Upper lobe of left lung (tissue), 6 donors: Measurements from ENCODE around the gene LAMC2. TPM values are rescaled to one million over a fixed set of nuclear protein-coding genes. Genes with fewer than 3 reads are reported as not detected.

Experiments
- ATAC-seq, 2 donors: fragments of 200-7000 bp; cut with Tn5 transposase; one replicate each; pipeline ENCODE4 v1.9.1; 2022; ENCODE audit warnings: mild to moderate bottlenecking in 2 of 2, moderate library complexity in 2 of 2; ENCODE audit not compliant: low FRiP score in 2 of 2
- DNase-seq, 2 donors: peaks; one replicate each; pipeline ENCODE4 v3.0.0-alpha.2; 2019 to 2020
- H3K27ac ChIP-seq, 4 donors: fragments of 200-600 bp; sonication (generic); one replicate each; pipeline ENCODE4 v1.5.1; 2016 to 2019
- H3K27me3 ChIP-seq, 4 donors: fragments of 200-600 bp; sonication (generic); one replicate each; pipeline ENCODE4 v1.5.1; 2017 to 2019
- H3K36me3 ChIP-seq, 4 donors: fragments of 200-600 bp; sonication (generic); one replicate each; pipeline ENCODE4 v1.5.1; 2016 to 2019
- H3K4me1 ChIP-seq, 4 donors: fragments of 200-600 bp; sonication (generic); one replicate each; pipeline ENCODE4 v1.5.1; 2018 to 2019
- H3K4me3 ChIP-seq, 4 donors: fragments of 200-600 bp; sonication (generic); one replicate each; pipeline ENCODE4 v1.5.1; 2017 to 2019; ENCODE audit warnings: mild to moderate bottlenecking in 2 of 4, moderate library complexity in 1 of 4
- H3K9me3 ChIP-seq, 4 donors: fragments of 200-600 bp; sonication (generic); one replicate each; pipeline ENCODE4 v1.5.1; 2018 to 2019
- EP300 ChIP-seq, 4 donors: sonication (generic); formaldehyde crosslinking; IDR thresholded peaks; one replicate each; pipeline ENCODE4 v1.5.1; 2017; ENCODE audit warnings: antibody characterized with exemption in 4 of 4, control low read depth in 2 of 4
- POLR2A ChIP-seq, 4 donors: fragments of 450-650 bp; IDR thresholded peaks; one replicate each; pipeline ENCODE4 v1.5.1; 2016 to 2017; ENCODE audit warnings: antibody characterized with exemption in 4 of 4, mild to moderate bottlenecking in 2 of 4
- POLR2AphosphoS5 ChIP-seq, 2 donors: sonication (generic); formaldehyde crosslinking; IDR thresholded peaks; one replicate each; pipeline ENCODE4 v1.5.1; 2017; ENCODE audit warnings: antibody characterized with exemption in 2 of 2
- WGBS, 2 donors: methylation state at CpG; one replicate each; pipeline ENCODE4 v1.1.5; 2017 to 2018; 5-methylcytosine and 5-hydroxymethylcytosine counted together
- total RNA-seq, 6 donors: library from RNA; depleted of rRNA in 4 of 6; stranded (reverse); fragments of >200 nt in 4 of 6; gene quantifications; one replicate each; pipeline versions ENCODE4 v1.1.0 to v1.2.1, GENCODE V29; 2016 to 2021
- TF ChIP-seq, protein P1 (sequence below), 6 experiments: fragments of 450-650 bp in 4 of 6; fragments of 200-600 bp in 2 of 6; sonication (generic) in 2 of 6; IDR thresholded peaks; one replicate each; pipeline ENCODE4 v1.5.1; 2016 to 2019; ENCODE audit warnings: antibody characterized with exemption in 6 of 6
- donor health status: DM: no; HTN: no; CAD: no; lungs with moderate emphysema.
- donor health status: DM: no; HTN: yes; CAD: no; lungs with severe emphysema.

Gene LAMC2
- total RNA-seq, 6 donors from 2014 or later, result 10.5 to 74.6 (median 46.1) TPM

DNA sequence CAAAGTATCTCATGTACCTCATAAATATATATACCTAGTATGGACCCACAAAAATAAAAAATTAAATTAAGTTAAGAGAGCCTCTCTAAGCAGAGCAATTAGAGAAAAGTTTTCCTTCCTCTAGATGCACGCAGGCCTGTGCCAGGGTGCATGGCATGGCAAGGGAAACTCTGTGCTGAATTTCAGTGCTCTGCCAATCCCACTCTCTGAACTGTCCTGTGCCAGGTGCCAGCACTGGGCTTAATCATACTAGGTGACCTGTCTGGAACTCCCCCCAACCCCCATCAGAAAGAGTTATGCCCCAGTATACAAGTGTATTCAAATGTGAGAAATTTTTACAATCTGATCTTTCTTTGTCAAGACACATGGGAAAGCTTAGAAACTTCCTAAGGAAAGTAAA lies 10.4 kb upstream of the LAMC2 start:
- H3K9me3 ChIP-seq, result no peaks in the 10 kb centered on the region
- H3K4me1 ChIP-seq, result peaks cover 0 to 8% (median 5%) of the 10 kb centered on the region in 4 donors
- TF ChIP-seq, protein P1, sequence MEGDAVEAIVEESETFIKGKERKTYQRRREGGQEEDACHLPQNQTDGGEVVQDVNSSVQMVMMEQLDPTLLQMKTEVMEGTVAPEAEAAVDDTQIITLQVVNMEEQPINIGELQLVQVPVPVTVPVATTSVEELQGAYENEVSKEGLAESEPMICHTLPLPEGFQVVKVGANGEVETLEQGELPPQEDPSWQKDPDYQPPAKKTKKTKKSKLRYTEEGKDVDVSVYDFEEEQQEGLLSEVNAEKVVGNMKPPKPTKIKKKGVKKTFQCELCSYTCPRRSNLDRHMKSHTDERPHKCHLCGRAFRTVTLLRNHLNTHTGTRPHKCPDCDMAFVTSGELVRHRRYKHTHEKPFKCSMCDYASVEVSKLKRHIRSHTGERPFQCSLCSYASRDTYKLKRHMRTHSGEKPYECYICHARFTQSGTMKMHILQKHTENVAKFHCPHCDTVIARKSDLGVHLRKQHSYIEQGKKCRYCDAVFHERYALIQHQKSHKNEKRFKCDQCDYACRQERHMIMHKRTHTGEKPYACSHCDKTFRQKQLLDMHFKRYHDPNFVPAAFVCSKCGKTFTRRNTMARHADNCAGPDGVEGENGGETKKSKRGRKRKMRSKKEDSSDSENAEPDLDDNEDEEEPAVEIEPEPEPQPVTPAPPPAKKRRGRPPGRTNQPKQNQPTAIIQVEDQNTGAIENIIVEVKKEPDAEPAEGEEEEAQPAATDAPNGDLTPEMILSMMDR (IDR thresholded peaks at IDR 0.05), result no peak
- TF ChIP-seq POLR2A (IDR thresholded peaks at IDR 0.05), result no peak
- no peak for TF ChIP-seq POLR2AphosphoS5 (IDR thresholded peaks at IDR 0.05)
- TF ChIP-seq EP300 (IDR thresholded peaks at IDR 0.05), result no peak
- H3K36me3 ChIP-seq, result no peaks in the 10 kb centered on the region
- 92 to 100% methylated on average over 1 of the region's 1 CpG for WGBS, 2 donors
- ATAC-seq, result no peak
- H3K4me3 ChIP-seq, result no peak overlapping the region
- no peak overlapping the region for H3K27ac ChIP-seq
- no peaks in the 10 kb centered on the region for H3K27me3 ChIP-seq
- DNase-seq, result no peak

DNA sequence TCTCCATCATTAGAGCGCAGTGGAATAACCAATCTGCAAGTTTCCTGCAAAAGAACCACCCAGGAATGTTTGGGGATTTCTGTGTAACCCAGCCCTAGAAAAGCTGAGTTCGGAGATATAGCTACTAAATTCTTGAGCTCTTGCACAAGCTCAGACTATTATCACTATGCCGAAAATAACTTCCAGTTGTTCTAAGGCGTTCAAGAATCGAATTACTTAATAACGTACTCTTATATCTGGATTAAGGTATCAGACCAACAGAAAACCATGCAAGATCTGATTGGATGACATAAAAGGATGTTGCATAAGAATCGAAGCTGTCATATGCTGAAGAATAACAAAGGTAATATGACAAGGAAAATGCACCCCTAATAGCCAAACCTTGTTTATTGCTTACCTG lies 7.5 kb upstream of the LAMC2 start:
- no peak overlapping the region for H3K27ac ChIP-seq
- ATAC-seq (peak in 1 of 2 donors; percentile 40), DNase-seq (no peak)
- no peak overlapping the region for H3K4me3 ChIP-seq
- no peaks in the 10 kb centered on the region for H3K36me3 ChIP-seq
- TF ChIP-seq EP300 (IDR thresholded peaks at IDR 0.05), result no peak
- TF ChIP-seq, protein P1 (IDR thresholded peaks at IDR 0.05), result no peak
- TF ChIP-seq POLR2A (IDR thresholded peaks at IDR 0.05), result no peak
- TF ChIP-seq POLR2AphosphoS5 (IDR thresholded peaks at IDR 0.05), result no peak
- peaks cover 5 to 15% (median 10%) of the 10 kb centered on the region in 4 donors for H3K4me1 ChIP-seq
- no peaks in the 10 kb centered on the region for H3K27me3 ChIP-seq
- no peaks in the 10 kb centered on the region for H3K9me3 ChIP-seq
- WGBS, 2 donors, result 59 to 70% methylated on average over 7 of the region's 7 CpGs

- WGBS, 2 donors, result 79% methylated on average over 2 of the region's 2 CpGs
- TF ChIP-seq POLR2AphosphoS5 (IDR thresholded peaks at IDR 0.05), result no peak
- TF ChIP-seq POLR2A (IDR thresholded peaks at IDR 0.05), result no peak
- TF ChIP-seq, protein P1 (IDR thresholded peaks at IDR 0.05), result no peak
- no peak for TF ChIP-seq EP300 (IDR thresholded peaks at IDR 0.05)
- ATAC-seq, result no peak
These were observed 7.0 kb upstream of the LAMC2 start for GRCh38 chr1:183179033-183179432.

DNA sequence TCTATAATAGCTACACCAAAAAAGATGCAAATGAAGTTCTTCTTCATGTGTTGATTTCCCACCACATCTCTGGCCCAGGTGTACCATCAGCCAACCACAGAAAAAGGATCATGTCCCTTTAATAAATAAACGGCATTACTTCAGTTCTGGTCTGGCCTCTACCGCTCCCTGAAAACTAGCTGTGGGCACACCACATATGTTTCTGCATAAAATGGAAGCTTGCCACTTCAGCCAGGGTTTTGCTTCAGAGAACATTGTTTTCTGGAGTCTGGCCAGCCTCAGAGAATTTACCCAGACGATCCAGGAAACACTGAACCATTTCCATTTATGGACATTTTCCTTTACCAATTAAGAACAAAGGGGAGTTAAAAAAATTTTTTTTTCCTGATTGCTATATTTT lies 5.8 kb upstream of the LAMC2 start:
- DNase-seq (peak in 1 of 2 donors; percentile 59), ATAC-seq (peak; percentile 67 to 70)
- 1 to 11% methylated on average over 3 of the region's 3 CpGs for WGBS, 2 donors

More at GRCh38 chr1:183179033-183179432, 7.0 kb upstream of the LAMC2 start:
- H3K4me3 ChIP-seq, result no peak overlapping the region
- H3K9me3 ChIP-seq, result no peaks in the 10 kb centered on the region
- peak overlapping the region in 1 of 4 donors; percentile 42 for H3K27ac ChIP-seq
- no peaks in the 10 kb centered on the region for H3K27me3 ChIP-seq
- peaks cover 5 to 15% (median 10%) of the 10 kb centered on the region in 4 donors for H3K4me1 ChIP-seq
- H3K36me3 ChIP-seq, result no peaks in the 10 kb centered on the region
- no peak for DNase-seq

More for the DNA sequence above, 5.8 kb upstream of the LAMC2 start:
- no peak overlapping the region for H3K4me3 ChIP-seq
- H3K27ac ChIP-seq, result peak overlapping the region; percentile 16 to 46 (median 42)
- no peaks in the 10 kb centered on the region for H3K9me3 ChIP-seq
- H3K27me3 ChIP-seq, result no peaks in the 10 kb centered on the region
- TF ChIP-seq EP300 (IDR thresholded peaks at IDR 0.05) (no peak), POLR2A (IDR thresholded peaks at IDR 0.05) (no peak), POLR2AphosphoS5 (IDR thresholded peaks at IDR 0.05) (no peak)
- TF ChIP-seq, protein P1 (IDR thresholded peaks at IDR 0.05), result no peak
- no peaks in the 10 kb centered on the region for H3K36me3 ChIP-seq
- peaks cover 5 to 15% (median 10%) of the 10 kb centered on the region in 4 donors for H3K4me1 ChIP-seq
